Breast epithelium (tissue), 3 donors: ENCODE results near the gene RANBP1.

ENCODE experiments used
- CTCF ChIP-seq, 3 donors: fragments of 450-650 bp; IDR thresholded peaks; one replicate each; pipeline ENCODE4 v1.5.1; 2016 to 2017; ENCODE audit warnings: antibody characterized with exemption in 3 of 3, mild to moderate bottlenecking in 3 of 3, moderate library complexity in 3 of 3
- POLR2A ChIP-seq: fragments of 450-650 bp; IDR thresholded peaks from one replicate; pipeline ENCODE4 v1.6.1; 2016; ENCODE audit warnings: antibody characterized with exemption, mild to moderate bottlenecking, moderate library complexity
- POLR2AphosphoS5 ChIP-seq, 3 donors: sonication (generic); formaldehyde crosslinking; IDR thresholded peaks; one replicate each; pipeline ENCODE4 v1.6.1; 2017; ENCODE audit warnings: antibody characterized with exemption in 3 of 3

- no peak for TF ChIP-seq CTCF (IDR thresholded peaks at IDR 0.05)
- no peak for TF ChIP-seq POLR2A
- no peak for TF ChIP-seq POLR2AphosphoS5 (IDR thresholded peaks at IDR 0.05)
Observed at GRCh38 chr22:20127318-20127868, 11.5 kb downstream of the RANBP1 start.
